ENCODE data around the gene DNASE1L2. TPM values are rescaled to one million over a fixed set of nuclear protein-coding genes. Genes with fewer than 3 reads are reported as not detected.
"Not testable (repeated sequence)": the region's sequence is repeated elsewhere in the genome, so short reads cannot be mapped to it uniquely, and the experiment has no call there.

DNASE1L2 gene
- total RNA-seq, 4 donors from 2014 or later = 0.38 to 0.61 (median 0.57) TPM; not detected in 1

GRCh38 chr16:2238838-2239675, 2.8 kb downstream of the DNASE1L2 start:
- H3K4me1 ChIP-seq = peaks cover 17 to 37% (median 22%) of the 10 kb centered on the region in 3 donors
- no peak for TF ChIP-seq POLR2A (IDR thresholded peaks at IDR 0.05)
- TF ChIP-seq, protein P1, sequence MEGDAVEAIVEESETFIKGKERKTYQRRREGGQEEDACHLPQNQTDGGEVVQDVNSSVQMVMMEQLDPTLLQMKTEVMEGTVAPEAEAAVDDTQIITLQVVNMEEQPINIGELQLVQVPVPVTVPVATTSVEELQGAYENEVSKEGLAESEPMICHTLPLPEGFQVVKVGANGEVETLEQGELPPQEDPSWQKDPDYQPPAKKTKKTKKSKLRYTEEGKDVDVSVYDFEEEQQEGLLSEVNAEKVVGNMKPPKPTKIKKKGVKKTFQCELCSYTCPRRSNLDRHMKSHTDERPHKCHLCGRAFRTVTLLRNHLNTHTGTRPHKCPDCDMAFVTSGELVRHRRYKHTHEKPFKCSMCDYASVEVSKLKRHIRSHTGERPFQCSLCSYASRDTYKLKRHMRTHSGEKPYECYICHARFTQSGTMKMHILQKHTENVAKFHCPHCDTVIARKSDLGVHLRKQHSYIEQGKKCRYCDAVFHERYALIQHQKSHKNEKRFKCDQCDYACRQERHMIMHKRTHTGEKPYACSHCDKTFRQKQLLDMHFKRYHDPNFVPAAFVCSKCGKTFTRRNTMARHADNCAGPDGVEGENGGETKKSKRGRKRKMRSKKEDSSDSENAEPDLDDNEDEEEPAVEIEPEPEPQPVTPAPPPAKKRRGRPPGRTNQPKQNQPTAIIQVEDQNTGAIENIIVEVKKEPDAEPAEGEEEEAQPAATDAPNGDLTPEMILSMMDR (IDR thresholded peaks at IDR 0.05) = no peak
- 48 to 60% methylated on average over 2 to 3 of the region's 15 CpGs for WGBS, 2 donors
- intact Hi-C loops (cut with DNase I) = no loop called here
- H3K4me3 ChIP-seq = no peak overlapping the region
- H3K36me3 ChIP-seq = peaks cover 26 to 67% (median 30%) of the 10 kb centered on the region in 3 donors
- no peaks in the 10 kb centered on the region for H3K9me3 ChIP-seq
- no peak overlapping the region for H3K27ac ChIP-seq
- peaks cover 7 to 44% (median 13%) of the 10 kb centered on the region in 4 donors for H3K27me3 ChIP-seq
- DNase-seq = no peak

DNA sequence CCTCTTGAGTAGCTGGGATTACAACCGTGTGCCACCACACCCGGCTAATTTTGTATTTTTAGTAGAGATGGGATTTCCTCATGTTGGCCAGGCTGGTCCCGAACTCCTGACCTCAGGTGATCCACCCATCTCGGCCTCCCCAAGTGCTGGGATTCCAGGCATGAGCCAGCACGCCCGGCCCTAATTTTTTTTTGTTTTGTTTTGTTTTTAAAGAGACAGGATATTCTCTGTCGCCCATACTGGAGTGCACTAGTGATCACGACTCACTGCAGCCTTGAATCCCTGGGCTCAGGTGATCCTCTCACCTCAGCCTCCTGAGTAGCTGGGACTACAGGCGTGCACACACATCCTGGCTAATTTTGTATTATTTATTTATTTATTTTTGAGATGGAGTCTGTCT, 4.1 kb downstream of the DNASE1L2 start:
- H3K9me3 ChIP-seq; H3K4me3 ChIP-seq; DNase-seq; H3K27ac ChIP-seq; intact Hi-C loops (cut with DNase I): not testable (repeated sequence)
- Histone ChIP-seq H3K27me3 (peaks cover 7 to 34% (median 13%) of the 10 kb centered on the region in 4 donors), H3K36me3 (peaks cover 24 to 67% (median 26%) of the 10 kb centered on the region in 3 donors), H3K4me1 (peaks cover 17 to 37% (median 22%) of the 10 kb centered on the region in 3 donors)
- 54 to 66% methylated on average over 9 of the region's 9 CpGs for WGBS, 2 donors

- no peak for TF ChIP-seq POLR2A (IDR thresholded peaks at IDR 0.05)
- TF ChIP-seq, protein P1 (IDR thresholded peaks at IDR 0.05) = no peak
- H3K9me3 ChIP-seq = no peaks in the 10 kb centered on the region
- DNase-seq = no peak
- no peak overlapping the region for H3K27ac ChIP-seq
- H3K27me3 ChIP-seq = peaks cover 0 to 12% (median 0%) of the 10 kb centered on the region in 4 donors
- peaks cover 3 to 15% (median 5%) of the 10 kb centered on the region in 3 donors for H3K4me1 ChIP-seq
- intact Hi-C loops (cut with DNase I) = no loop called here
- H3K4me3 ChIP-seq = no peak overlapping the region
- peaks cover 29 to 82% (median 31%) of the 10 kb centered on the region in 3 donors for H3K36me3 ChIP-seq
- WGBS, 2 donors = 71 to 76% methylated on average over 5 to 10 of the region's 11 CpGs
These were observed 6.4 kb downstream of the DNASE1L2 start for GRCh38 chr16:2242598-2242997.

GRCh38 chr16:2243031-2243528, 6.8 kb downstream of the DNASE1L2 start:
- no peak for DNase-seq
- Histone ChIP-seq H3K4me1 (peaks cover 0 to 11% (median 2%) of the 10 kb centered on the region in 3 donors), H3K9me3 (no peaks in the 10 kb centered on the region), H3K27me3 (peaks cover 0 to 7% (median 0%) of the 10 kb centered on the region in 4 donors), H3K4me3 (no peak overlapping the region), H3K27ac (no peak overlapping the region), H3K36me3 (peaks cover 29 to 83% (median 31%) of the 10 kb centered on the region in 3 donors)
- no CpG with 5 or more reads among the region's 19 CpGs for WGBS, 2 donors
- intact Hi-C loops (cut with DNase I) = no loop called here
- TF ChIP-seq, protein P1 (IDR thresholded peaks at IDR 0.05) = no peak
- TF ChIP-seq POLR2A (IDR thresholded peaks at IDR 0.05) = no peak

- Histone ChIP-seq H3K4me3 (no peak overlapping the region), H3K36me3 (peaks cover 29 to 89% (median 31%) of the 10 kb centered on the region in 3 donors), H3K27me3 (no peaks in the 10 kb centered on the region), H3K9me3 (no peaks in the 10 kb centered on the region), H3K27ac (no peak overlapping the region), H3K4me1 (peaks cover 0 to 4% (median 0%) of the 10 kb centered on the region in 3 donors)
- TF ChIP-seq POLR2A (IDR thresholded peaks at IDR 0.05) = no peak
- TF ChIP-seq, protein P1 (IDR thresholded peaks at IDR 0.05) = no peak
- WGBS, 2 donors = 91 to 93% methylated on average over 4 to 10 of the region's 11 CpGs
- DNase-seq = no peak
- intact Hi-C loops (cut with DNase I) = no loop called here
These were observed 7.5 kb downstream of the DNASE1L2 start for GRCh38 chr16:2243781-2244180.
